HEK293 (cell line): ENCODE measurements around the gene IL6.
A peak's percentile ranks its signal among the peaks of the same experiment; 100 is the strongest.

ENCODE experiments used
- CTCF ChIA-PET: fragments of 350-600 bp; formaldehyde crosslinking; extraction: SDS; loops from one replicate; lab custom pipeline; 2021; ENCODE audit warnings: antibody characterized with exemption; lab: Yijun Ruan, JAX
- POLR2A ChIA-PET: fragments of 300-600 bp; formaldehyde crosslinking; extraction: SDS; loops from one replicate; lab custom pipeline; 2020; ENCODE audit warnings: antibody characterized with exemption, inconsistent platforms; lab: Yijun Ruan, JAX
- H3K27ac ChIP-seq: fragments of 200-500 bp; sonication (Bioruptor generic); 2 replicates; pipeline ENCODE4 v1.5.1; 2014; ENCODE audit warnings: low read depth, low read length, control low read depth, inconsistent platforms; ENCODE audit errors: extremely low read depth
- H3K36me3 ChIP-seq, 2 experiments: fragments of 200-500 bp in 1 of 2; sonication (Bioruptor generic) in 1 of 2; 1 replicate in 1 of 2; 2 replicates in 1 of 2; pipeline ENCODE4 v1.5.1; 2014 to 2017; ENCODE audit warnings: inconsistent platforms in 2 of 2, low read length in 2 of 2; ENCODE audit not compliant: control insufficient read depth in 2 of 2, insufficient read depth in 1 of 2
- H3K4me1 ChIP-seq: fragments of 200-500 bp; sonication (Bioruptor generic); 2 replicates; pipeline ENCODE4 v1.5.1; 2014; ENCODE audit warnings: mild to moderate bottlenecking, low read length, inconsistent platforms; ENCODE audit not compliant: control insufficient read depth, insufficient read depth
- H3K4me3 ChIP-seq: 2 replicates; pipeline ENCODE4 v1.5.1; 2011; ENCODE audit warnings: low read depth, mild to moderate bottlenecking, control low read depth, low read length, moderate library complexity
- H3K9me3 ChIP-seq: fragments of 200-500 bp; sonication (Bioruptor generic); 2 replicates; pipeline ENCODE4 v1.5.1; 2014; ENCODE audit warnings: low read depth, low read length, inconsistent platforms; ENCODE audit not compliant: control insufficient read depth, insufficient read depth
- GLIS2 ChIP-seq: fragments of 450-650 bp; formaldehyde crosslinking; IDR thresholded peaks from 2 replicates; pipeline ENCODE4 v1.5.1; 2016; ENCODE audit warnings: missing biosample characterization, missing genetic modification characterization
- ZBTB20 ChIP-seq: fragments of 450-650 bp; formaldehyde crosslinking; IDR thresholded peaks from 2 replicates; pipeline ENCODE4 v1.5.1; 2016; ENCODE audit warnings: missing biosample characterization, missing genetic modification characterization
- ZBTB48 ChIP-seq: fragments of 450-650 bp; formaldehyde crosslinking; IDR thresholded peaks from 2 replicates; pipeline ENCODE4 v1.5.1; 2016; ENCODE audit warnings: missing biosample characterization, missing genetic modification characterization
- ZBTB8A ChIP-seq: fragments of 450-650 bp; formaldehyde crosslinking; IDR thresholded peaks from 2 replicates; pipeline ENCODE4 v1.5.1; 2016; ENCODE audit warnings: missing biosample characterization, missing genetic modification characterization
- ZIC2 ChIP-seq: fragments of 450-650 bp; formaldehyde crosslinking; IDR thresholded peaks from 2 replicates; pipeline ENCODE4 v1.5.1; 2016; ENCODE audit warnings: missing biosample characterization, missing genetic modification characterization
- ZNF121 ChIP-seq: fragments of 450-650 bp; formaldehyde crosslinking; IDR thresholded peaks from 2 replicates; pipeline ENCODE4 v1.5.1; 2016; ENCODE audit warnings: missing biosample characterization, missing genetic modification characterization
- ZNF24 ChIP-seq: fragments of 450-650 bp; formaldehyde crosslinking; IDR thresholded peaks from 2 replicates; pipeline ENCODE4 v1.5.1; 2016; ENCODE audit warnings: missing biosample characterization, missing genetic modification characterization
- ZNF335 ChIP-seq: fragments of 450-650 bp; formaldehyde crosslinking; conservative IDR thresholded peaks from 2 replicates; pipeline ENCODE4 v1.5.1; 2016; ENCODE audit warnings: missing biosample characterization, missing genetic modification characterization
- ZNF354C ChIP-seq: fragments of 450-650 bp; formaldehyde crosslinking; IDR thresholded peaks from 2 replicates; pipeline ENCODE4 v1.5.1; 2016; ENCODE audit warnings: missing biosample characterization, missing genetic modification characterization, low read depth, borderline replicate concordance
- ZNF423 ChIP-seq: fragments of 450-650 bp; formaldehyde crosslinking; IDR thresholded peaks from 2 replicates; pipeline ENCODE4 v1.5.1; 2016; ENCODE audit warnings: missing biosample characterization, missing genetic modification characterization
- ZNF660 ChIP-seq: fragments of 450-650 bp; IDR thresholded peaks from 2 replicates; pipeline ENCODE4 v1.5.1; 2018; ENCODE audit warnings: missing biosample characterization, mild to moderate bottlenecking, missing genetic modification characterization
- ZNF777 ChIP-seq: fragments of 450-650 bp; formaldehyde crosslinking; IDR thresholded peaks from 2 replicates; pipeline ENCODE4 v1.5.1; 2017; ENCODE audit warnings: missing biosample characterization, missing genetic modification characterization, borderline replicate concordance
- ZNF843 ChIP-seq: fragments of 450-650 bp; formaldehyde crosslinking; IDR thresholded peaks from 2 replicates; pipeline ENCODE4 v1.5.1; 2016; ENCODE audit warnings: missing biosample characterization, missing genetic modification characterization
- ZSCAN30 ChIP-seq: fragments of 450-650 bp; IDR thresholded peaks from 2 replicates; pipeline ENCODE4 v1.5.1; 2018; ENCODE audit warnings: missing biosample characterization, mild to moderate bottlenecking, missing genetic modification characterization, moderate library complexity
- TF ChIP-seq, protein P1 (sequence below): fragments of 450-650 bp; formaldehyde crosslinking; optimal IDR thresholded peaks from 2 replicates; pipeline ENCODE3; 2016; ENCODE audit warnings: missing biosample characterization, mild to moderate bottlenecking, missing genetic modification characterization
- TF ChIP-seq, protein P2 (sequence below): fragments of 450-650 bp; formaldehyde crosslinking; IDR thresholded peaks from 2 replicates; pipeline ENCODE4 v1.5.1; 2016; ENCODE audit warnings: missing biosample characterization, missing genetic modification characterization
- TF ChIP-seq, protein P3 (sequence below): fragments of 450-650 bp; formaldehyde crosslinking; IDR thresholded peaks from 2 replicates; pipeline ENCODE4 v1.5.1; 2017; ENCODE audit warnings: missing biosample characterization, missing genetic modification characterization
- TF ChIP-seq, protein P4 (sequence below): fragments of 450-650 bp; formaldehyde crosslinking; IDR thresholded peaks from 2 replicates; pipeline ENCODE4 v1.5.1; 2016; ENCODE audit warnings: missing biosample characterization, missing genetic modification characterization
- TF ChIP-seq, protein P5 (sequence below): fragments of 450-650 bp; formaldehyde crosslinking; IDR thresholded peaks from 2 replicates; pipeline ENCODE4; 2016; ENCODE audit warnings: missing biosample characterization, missing genetic modification characterization
- TF ChIP-seq, protein P6 (sequence below): fragments of 450-650 bp; formaldehyde crosslinking; IDR thresholded peaks from 2 replicates; pipeline ENCODE4 v1.5.1; 2016; ENCODE audit warnings: missing biosample characterization, missing genetic modification characterization
- TF ChIP-seq, protein P7 (sequence below): fragments of 450-650 bp; formaldehyde crosslinking; IDR thresholded peaks from 2 replicates; pipeline ENCODE4 v1.5.1; 2016; ENCODE audit warnings: missing biosample characterization, missing genetic modification characterization

The IL6 gene

DNA sequence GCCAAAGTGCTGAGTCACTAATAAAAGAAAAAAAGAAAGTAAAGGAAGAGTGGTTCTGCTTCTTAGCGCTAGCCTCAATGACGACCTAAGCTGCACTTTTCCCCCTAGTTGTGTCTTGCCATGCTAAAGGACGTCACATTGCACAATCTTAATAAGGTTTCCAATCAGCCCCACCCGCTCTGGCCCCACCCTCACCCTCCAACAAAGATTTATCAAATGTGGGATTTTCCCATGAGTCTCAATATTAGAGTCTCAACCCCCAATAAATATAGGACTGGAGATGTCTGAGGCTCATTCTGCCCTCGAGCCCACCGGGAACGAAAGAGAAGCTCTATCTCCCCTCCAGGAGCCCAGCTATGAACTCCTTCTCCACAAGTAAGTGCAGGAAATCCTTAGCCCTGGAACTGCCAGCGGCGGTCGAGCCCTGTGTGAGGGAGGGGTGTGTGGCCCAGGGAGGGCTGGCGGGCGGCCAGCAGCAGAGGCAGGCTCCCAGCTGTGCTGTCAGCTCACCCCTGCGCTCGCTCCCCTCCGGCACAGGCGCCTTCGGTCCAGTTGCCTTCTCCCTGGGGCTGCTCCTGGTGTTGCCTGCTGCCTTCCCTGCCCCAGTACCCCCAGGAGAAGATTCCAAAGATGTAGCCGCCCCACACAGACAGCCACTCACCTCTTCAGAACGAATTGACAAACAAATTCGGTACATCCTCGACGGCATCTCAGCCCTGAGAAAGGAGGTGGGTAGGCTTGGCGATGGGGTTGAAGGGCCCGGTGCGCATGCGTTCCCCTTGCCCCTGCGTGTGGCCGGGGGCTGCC, at the start of gene IL6:
Gene IL6, plus strand, starts transcription at position 294 of the 807 bp plus-strand sequence. Its CDS starts 63 bp downstream, at position 357.
- H3K36me3 ChIP-seq: no peaks in the 10 kb centered on the region
- H3K9me3 ChIP-seq: no peaks in the 10 kb centered on the region
- ChIA-PET CTCF (interaction anchor here (0.6 to 6.8 kb wide), 33 partner anchors 10 to 803 kb away, joined by 3 to 149 read pairs (median 4); partner anchors contain the start of gene TOMM7), POLR2A (interaction anchor here (1.1 kb wide), 1 partner anchor 167 kb away, joined by 5 read pairs; no protein-coding TSS in a partner anchor)
- peaks cover 8% of the 10 kb centered on the region; the same call in 1 of the 2 replicates for H3K4me1 ChIP-seq
- no peak within 1 kb of the TSS for H3K27ac ChIP-seq
- peak within 1 kb of the TSS; percentile 8 for H3K4me3 ChIP-seq
- 0 out of 2 replicates have a peak, but pooled peaks have one; percentile 59 for TF ChIP-seq ZNF423
- 0 out of 2 replicates have a peak, but pooled peaks have one; percentile 37 for TF ChIP-seq ZSCAN30 (tag by site-specific recombination)
- TF ChIP-seq, protein P1, sequence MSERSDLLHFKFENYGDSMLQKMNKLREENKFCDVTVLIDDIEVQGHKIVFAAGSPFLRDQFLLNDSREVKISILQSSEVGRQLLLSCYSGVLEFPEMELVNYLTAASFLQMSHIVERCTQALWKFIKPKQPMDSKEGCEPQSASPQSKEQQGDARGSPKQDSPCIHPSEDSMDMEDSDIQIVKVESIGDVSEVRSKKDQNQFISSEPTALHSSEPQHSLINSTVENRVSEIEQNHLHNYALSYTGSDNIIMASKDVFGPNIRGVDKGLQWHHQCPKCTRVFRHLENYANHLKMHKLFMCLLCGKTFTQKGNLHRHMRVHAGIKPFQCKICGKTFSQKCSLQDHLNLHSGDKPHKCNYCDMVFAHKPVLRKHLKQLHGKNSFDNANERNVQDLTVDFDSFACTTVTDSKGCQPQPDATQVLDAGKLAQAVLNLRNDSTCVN (tag by site-specific recombination): peak; percentile 21
- TF ChIP-seq, protein P2, sequence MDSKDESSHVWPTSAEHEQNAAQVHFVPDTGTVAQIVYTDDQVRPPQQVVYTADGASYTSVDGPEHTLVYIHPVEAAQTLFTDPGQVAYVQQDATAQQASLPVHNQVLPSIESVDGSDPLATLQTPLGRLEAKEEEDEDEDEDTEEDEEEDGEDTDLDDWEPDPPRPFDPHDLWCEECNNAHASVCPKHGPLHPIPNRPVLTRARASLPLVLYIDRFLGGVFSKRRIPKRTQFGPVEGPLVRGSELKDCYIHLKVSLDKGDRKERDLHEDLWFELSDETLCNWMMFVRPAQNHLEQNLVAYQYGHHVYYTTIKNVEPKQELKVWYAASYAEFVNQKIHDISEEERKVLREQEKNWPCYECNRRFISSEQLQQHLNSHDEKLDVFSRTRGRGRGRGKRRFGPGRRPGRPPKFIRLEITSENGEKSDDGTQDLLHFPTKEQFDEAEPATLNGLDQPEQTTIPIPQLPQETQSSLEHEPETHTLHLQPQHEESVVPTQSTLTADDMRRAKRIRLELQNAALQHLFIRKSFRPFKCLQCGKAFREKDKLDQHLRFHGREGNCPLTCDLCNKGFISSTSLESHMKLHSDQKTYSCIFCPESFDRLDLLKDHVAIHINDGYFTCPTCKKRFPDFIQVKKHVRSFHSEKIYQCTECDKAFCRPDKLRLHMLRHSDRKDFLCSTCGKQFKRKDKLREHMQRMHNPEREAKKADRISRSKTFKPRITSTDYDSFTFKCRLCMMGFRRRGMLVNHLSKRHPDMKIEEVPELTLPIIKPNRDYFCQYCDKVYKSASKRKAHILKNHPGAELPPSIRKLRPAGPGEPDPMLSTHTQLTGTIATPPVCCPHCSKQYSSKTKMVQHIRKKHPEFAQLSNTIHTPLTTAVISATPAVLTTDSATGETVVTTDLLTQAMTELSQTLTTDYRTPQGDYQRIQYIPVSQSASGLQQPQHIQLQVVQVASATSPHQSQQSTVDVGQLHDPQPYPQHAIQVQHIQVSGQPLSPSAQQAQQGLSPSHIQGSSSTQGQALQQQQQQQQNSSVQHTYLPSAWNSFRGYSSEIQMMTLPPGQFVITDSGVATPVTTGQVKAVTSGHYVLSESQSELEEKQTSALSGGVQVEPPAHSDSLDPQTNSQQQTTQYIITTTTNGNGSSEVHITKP (tag by site-specific recombination): peak; percentile 69
- TF ChIP-seq ZBTB48 (tag by site-specific recombination): 0 out of 2 replicates have a peak, but pooled peaks have one; percentile 19
- 0 out of 2 replicates have a peak, but pooled peaks have one; percentile 49 for TF ChIP-seq ZNF777
- TF ChIP-seq, protein P3, sequence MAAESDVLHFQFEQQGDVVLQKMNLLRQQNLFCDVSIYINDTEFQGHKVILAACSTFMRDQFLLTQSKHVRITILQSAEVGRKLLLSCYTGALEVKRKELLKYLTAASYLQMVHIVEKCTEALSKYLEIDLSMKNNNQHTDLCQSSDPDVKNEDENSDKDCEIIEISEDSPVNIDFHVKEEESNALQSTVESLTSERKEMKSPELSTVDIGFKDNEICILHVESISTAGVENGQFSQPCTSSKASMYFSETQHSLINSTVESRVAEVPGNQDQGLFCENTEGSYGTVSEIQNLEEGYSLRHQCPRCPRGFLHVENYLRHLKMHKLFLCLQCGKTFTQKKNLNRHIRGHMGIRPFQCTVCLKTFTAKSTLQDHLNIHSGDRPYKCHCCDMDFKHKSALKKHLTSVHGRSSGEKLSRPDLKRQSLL (tag by site-specific recombination): peak; percentile 94
- TF ChIP-seq, protein P4, sequence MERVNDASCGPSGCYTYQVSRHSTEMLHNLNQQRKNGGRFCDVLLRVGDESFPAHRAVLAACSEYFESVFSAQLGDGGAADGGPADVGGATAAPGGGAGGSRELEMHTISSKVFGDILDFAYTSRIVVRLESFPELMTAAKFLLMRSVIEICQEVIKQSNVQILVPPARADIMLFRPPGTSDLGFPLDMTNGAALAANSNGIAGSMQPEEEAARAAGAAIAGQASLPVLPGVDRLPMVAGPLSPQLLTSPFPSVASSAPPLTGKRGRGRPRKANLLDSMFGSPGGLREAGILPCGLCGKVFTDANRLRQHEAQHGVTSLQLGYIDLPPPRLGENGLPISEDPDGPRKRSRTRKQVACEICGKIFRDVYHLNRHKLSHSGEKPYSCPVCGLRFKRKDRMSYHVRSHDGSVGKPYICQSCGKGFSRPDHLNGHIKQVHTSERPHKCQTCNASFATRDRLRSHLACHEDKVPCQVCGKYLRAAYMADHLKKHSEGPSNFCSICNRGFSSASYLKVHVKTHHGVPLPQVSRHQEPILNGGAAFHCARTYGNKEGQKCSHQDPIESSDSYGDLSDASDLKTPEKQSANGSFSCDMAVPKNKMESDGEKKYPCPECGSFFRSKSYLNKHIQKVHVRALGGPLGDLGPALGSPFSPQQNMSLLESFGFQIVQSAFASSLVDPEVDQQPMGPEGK (tag by site-specific recombination): peak; percentile 57
- peak; percentile 48; the same call in 1 of the 2 replicates for TF ChIP-seq ZBTB20 (tag by site-specific recombination)
- TF ChIP-seq, protein P5, sequence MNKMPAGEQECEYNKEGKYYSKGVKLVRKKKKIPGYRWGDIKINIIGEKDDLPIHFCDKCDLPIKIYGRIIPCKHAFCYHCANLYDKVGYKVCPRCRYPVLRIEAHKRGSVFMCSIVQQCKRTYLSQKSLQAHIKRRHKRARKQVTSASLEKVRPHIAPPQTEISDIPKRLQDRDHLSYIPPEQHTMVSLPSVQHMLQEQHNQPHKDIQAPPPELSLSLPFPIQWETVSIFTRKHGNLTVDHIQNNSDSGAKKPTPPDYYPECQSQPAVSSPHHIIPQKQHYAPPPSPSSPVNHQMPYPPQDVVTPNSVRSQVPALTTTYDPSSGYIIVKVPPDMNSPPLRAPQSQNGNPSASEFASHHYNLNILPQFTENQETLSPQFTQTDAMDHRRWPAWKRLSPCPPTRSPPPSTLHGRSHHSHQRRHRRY: no peak
- TF ChIP-seq ZNF24 (tag by site-specific recombination): no peak
- no peak for TF ChIP-seq ZNF354C (tag by site-specific recombination)
- TF ChIP-seq ZNF121 (tag by site-specific recombination): no peak
- TF ChIP-seq ZNF335 (tag by site-specific recombination): peak; percentile 60
- TF ChIP-seq, protein P6, sequence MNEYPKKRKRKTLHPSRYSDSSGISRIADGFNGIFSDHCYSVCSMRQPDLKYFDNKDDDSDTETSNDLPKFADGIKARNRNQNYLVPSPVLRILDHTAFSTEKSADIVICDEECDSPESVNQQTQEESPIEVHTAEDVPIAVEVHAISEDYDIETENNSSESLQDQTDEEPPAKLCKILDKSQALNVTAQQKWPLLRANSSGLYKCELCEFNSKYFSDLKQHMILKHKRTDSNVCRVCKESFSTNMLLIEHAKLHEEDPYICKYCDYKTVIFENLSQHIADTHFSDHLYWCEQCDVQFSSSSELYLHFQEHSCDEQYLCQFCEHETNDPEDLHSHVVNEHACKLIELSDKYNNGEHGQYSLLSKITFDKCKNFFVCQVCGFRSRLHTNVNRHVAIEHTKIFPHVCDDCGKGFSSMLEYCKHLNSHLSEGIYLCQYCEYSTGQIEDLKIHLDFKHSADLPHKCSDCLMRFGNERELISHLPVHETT: no peak
- TF ChIP-seq GLIS2 (tag by site-specific recombination): peak; percentile 70
- TF ChIP-seq ZIC2 (tag by site-specific recombination): peak; percentile 87
- TF ChIP-seq ZNF660 (tag by site-specific recombination): no peak
- TF ChIP-seq, protein P7, sequence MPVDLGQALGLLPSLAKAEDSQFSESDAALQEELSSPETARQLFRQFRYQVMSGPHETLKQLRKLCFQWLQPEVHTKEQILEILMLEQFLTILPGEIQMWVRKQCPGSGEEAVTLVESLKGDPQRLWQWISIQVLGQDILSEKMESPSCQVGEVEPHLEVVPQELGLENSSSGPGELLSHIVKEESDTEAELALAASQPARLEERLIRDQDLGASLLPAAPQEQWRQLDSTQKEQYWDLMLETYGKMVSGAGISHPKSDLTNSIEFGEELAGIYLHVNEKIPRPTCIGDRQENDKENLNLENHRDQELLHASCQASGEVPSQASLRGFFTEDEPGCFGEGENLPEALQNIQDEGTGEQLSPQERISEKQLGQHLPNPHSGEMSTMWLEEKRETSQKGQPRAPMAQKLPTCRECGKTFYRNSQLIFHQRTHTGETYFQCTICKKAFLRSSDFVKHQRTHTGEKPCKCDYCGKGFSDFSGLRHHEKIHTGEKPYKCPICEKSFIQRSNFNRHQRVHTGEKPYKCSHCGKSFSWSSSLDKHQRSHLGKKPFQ: no peak
- peak; percentile 58 for TF ChIP-seq ZBTB8A (tag by site-specific recombination)
- TF ChIP-seq ZNF843 (tag by site-specific recombination): no peak
